PC-9 (cell line): Measurements from ENCODE around the gene AHI1.

Experiments
- EZH2 ChIP-seq: fragments of 200-600 bp; sonication (generic); IDR thresholded peaks from 2 replicates; pipeline ENCODE4 v1.8.0; 2017; ENCODE audit warnings: antibody characterized with exemption, low read depth
- TF ChIP-seq, protein P1 (sequence below): fragments of 200-600 bp; sonication (generic); conservative IDR thresholded peaks from 2 replicates; pipeline ENCODE4 v1.6.1; 2017; ENCODE audit warnings: mixed run types, antibody characterized with exemption, mild to moderate bottlenecking, moderate library complexity

GRCh38 chr6:135372758-135373157 lies 124.8 kb downstream of the AHI1 start:
- TF ChIP-seq, protein P1, sequence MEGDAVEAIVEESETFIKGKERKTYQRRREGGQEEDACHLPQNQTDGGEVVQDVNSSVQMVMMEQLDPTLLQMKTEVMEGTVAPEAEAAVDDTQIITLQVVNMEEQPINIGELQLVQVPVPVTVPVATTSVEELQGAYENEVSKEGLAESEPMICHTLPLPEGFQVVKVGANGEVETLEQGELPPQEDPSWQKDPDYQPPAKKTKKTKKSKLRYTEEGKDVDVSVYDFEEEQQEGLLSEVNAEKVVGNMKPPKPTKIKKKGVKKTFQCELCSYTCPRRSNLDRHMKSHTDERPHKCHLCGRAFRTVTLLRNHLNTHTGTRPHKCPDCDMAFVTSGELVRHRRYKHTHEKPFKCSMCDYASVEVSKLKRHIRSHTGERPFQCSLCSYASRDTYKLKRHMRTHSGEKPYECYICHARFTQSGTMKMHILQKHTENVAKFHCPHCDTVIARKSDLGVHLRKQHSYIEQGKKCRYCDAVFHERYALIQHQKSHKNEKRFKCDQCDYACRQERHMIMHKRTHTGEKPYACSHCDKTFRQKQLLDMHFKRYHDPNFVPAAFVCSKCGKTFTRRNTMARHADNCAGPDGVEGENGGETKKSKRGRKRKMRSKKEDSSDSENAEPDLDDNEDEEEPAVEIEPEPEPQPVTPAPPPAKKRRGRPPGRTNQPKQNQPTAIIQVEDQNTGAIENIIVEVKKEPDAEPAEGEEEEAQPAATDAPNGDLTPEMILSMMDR: no peak
- TF ChIP-seq EZH2: no peak
